Stimulated activated CD8-positive, alpha-beta memory T cell treated with anti-CD3 and anti-CD28 coated beads, Interleukin-7, amount 100 ng/mL, for 24 hours (primary cell): ENCODE results near the gene USP27X.

Experiments
- DNase-seq: peaks from one replicate; pipeline ENCODE4 v3.0.0-alpha.2; 2020; ENCODE audit warnings: low read depth

USP27X gene

DNA sequence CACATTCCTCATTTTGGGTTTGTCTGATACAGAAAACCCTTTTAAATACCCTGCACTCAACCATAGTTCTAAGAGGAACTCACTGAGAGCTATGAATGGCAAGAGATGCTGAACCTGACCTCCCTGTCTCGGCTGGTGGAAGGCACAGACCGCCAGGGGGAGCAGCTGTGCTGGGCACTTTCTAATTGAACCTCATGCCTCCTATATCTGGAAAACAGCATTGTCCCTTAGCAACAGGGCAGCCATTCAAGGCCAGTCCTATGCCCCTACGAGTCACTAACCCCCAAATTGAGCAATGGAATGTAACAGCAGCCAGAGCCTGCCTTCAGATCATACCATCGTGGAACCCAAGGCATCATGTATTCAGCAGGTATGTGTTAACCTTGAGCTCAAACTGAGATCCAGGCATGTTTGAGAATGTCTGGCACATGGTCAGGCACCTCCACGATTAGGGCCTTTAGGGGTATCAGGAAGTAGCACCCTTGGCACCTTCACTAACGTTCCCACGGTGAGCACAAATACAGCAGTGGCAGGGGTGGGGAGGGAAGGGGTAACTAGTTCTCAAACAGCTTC, 5.1 kb downstream of the USP27X start:
- DNase-seq, result peak; percentile 15

DNA sequence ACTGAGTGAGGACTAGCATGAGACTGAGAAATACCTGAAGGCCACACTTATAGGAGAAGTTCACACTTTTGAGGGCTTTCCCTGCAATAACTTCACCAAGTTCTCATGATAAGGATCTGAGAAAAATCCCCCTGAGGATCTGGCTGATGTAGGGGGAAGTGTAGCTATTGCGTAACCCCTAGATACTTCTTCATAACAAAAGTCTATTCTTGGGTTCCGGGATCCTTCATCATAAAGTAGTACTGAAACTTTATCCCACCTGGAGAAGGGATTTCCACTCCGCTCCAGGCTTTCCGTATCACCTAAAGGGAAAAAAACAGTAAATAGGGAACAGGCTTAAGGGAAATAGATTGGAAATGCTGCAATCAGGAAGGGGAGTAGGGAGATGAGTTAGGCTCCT, 13.3 kb downstream of the USP27X start:
- DNase-seq, result no peak

DNA sequence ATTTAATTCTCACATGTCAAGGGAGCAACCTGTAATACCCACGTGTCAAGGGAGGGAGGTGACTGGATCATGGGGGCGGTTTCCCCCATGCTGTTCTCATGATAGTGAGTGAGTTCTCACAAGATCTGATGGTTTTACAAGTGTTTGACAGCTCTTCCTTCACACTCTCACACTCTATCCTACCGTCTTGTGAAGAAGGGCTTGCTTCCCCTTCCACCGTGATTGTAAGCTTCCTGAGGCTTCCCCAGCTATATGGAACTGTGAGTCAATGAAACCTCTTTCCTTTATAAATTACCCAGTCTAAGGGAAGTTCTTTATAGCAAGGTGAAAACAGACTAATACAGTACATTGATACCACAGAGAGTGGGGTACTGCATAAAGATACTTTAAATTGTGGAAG, 17.7 kb downstream of the USP27X start:
- no peak for DNase-seq

DNA sequence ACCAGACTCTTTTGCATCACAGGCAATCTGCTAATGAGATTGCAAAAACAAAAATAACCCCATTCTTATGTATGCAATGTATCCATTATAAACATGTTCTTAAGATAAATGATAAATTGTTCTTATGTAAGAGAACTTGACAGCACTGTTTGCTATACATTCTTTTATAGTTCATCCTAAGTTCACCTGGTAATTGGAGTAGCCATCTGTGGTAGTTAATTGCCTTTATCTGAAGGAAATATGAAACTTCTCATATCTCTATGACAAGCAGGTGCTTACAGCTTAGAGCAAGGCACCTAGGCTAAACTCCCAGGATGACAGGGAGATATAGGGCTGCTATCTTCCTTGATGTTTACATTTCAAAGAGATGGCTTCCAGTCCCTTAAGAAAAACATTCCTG, 21.8 kb downstream of the USP27X start:
- no peak for DNase-seq

DNA sequence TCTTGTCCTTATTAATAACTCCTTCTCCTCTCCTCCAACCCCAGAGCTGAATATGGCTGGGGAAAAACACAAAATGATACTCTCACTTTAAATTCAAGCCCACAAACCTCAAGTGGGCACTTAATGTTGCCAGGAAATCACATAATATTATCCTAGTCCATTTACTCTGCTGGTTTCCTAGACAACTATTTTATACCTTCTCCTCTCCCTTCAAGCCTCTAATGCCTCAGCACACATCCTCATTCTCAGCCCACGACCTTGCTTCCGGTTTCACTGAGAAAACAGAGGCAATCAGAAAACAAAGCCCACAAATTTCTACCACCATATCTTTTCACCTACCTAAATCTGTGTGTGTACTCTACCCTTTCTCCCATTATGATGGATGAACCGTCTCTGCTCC, 31.1 kb downstream of the USP27X start:
- DNase-seq, result no peak

DNA sequence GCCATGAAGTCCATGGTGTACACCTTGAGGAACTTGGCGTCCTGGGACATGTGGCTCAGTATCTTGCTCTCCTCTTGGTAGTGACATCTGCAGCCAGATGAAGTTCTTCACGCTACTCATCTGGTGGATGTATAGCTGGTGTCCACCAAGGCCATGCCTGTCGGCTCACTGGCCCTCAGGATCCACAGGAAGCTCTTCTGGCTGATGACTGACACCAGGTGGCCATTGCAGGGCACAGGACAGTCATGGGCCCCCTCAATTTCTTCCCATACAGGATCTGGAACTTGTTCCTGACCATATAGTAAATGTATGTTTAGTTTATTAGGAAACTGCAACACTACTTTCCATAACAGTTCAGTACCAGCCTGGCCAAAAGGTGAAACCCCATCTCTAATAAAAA, 32.8 kb downstream of the USP27X start:
- no peak for DNase-seq

DNA sequence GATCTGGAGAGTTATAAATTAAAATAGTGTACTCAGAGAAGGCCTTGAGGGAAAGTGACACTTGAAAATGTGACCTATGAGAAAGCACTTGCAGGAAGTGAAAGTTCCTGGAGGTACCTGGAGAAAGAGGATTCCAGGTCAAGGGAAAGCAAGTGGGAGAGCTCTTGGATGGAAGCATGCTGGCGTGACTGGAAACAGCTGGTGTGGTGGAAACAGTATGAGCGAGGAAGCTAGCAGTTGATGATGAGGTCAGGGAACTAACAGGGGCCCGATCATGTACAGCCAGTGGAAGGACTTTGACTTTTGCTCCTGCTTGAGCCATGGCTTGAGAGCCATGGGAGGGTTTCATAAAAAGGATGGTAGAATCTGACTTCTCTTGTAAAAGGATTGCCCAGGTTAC, 33.6 kb downstream of the USP27X start:
- DNase-seq, result no peak

DNA sequence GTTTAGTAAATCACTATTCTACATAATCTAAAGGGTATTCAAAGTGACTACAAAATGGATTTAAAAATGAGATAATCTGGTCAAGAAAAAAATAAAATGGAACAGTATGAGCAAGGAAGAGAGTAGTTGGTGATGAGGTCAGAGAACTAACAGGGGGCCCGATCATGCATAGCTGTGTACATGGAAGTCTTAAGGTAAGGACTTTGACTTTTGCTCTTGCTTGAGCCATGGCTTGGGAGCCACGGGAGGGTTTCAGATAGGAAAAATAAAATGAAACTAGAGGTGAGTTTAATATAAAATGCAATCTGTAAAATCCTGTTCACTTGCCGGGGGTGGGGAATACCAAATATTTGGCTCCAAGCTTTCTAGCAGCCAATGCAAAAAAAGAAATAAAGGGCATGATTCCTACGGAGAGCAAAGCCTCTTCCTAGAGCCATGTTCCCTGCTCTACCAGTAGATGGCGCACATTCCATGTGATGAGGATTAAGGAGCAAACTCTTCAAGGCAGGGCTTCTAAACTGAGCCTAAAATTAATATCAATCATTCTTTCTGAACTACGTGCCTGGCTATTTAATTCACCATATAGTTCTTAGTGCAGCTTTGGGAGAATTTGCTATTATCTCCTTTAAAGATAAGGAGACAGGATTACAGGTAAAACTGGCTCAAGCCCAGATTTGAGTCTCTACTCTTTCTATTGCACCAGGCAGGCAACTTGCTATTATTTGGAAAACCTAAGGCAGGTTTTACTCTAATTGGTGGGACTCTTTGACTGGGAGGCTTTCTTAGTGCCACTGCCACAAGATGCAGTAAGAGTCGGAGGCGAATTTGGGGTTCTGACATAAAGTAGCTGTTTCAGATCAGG, 36.3 kb downstream of the USP27X start:
- DNase-seq, result no peak

DNA sequence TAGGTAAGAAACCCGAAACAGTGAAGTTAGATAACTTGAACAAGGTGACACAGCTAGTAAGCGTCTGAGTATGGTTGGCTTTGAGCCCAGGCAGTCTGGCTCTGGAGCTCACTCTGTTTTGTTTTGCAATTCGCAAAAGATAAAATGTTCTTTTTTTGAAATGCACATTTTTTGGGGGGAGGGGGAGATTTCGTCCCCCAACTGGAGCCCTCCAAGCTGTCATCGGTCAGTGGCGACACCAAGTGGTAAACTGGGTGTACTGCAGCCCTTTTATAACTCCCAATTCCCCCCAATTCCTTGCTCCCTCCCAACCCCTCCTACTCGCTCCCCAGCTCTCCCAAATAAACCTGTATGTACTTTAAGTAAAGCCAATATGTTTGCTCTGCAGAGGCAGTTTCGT, 40.3 kb downstream of the USP27X start:
- DNase-seq, result no peak

DNA sequence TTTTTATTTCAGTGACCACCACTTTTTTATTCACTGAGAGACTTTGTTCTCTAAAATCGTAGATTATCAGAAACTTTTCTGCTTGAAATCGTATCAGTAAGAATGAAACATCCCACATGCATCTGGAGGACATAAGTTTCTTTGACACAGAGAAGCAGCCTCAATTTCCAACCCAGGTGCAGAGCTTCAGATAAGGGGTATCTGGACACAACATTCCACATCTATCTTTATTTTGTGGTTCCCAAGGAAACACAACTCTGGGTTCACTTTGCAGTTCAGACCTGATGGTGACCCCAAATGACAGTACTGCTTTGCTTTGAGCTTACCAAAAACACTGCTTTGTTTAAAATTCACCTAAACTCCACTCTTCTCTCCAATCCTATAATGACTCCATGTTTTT, 41.8 kb downstream of the USP27X start:
- DNase-seq, result no peak

DNA sequence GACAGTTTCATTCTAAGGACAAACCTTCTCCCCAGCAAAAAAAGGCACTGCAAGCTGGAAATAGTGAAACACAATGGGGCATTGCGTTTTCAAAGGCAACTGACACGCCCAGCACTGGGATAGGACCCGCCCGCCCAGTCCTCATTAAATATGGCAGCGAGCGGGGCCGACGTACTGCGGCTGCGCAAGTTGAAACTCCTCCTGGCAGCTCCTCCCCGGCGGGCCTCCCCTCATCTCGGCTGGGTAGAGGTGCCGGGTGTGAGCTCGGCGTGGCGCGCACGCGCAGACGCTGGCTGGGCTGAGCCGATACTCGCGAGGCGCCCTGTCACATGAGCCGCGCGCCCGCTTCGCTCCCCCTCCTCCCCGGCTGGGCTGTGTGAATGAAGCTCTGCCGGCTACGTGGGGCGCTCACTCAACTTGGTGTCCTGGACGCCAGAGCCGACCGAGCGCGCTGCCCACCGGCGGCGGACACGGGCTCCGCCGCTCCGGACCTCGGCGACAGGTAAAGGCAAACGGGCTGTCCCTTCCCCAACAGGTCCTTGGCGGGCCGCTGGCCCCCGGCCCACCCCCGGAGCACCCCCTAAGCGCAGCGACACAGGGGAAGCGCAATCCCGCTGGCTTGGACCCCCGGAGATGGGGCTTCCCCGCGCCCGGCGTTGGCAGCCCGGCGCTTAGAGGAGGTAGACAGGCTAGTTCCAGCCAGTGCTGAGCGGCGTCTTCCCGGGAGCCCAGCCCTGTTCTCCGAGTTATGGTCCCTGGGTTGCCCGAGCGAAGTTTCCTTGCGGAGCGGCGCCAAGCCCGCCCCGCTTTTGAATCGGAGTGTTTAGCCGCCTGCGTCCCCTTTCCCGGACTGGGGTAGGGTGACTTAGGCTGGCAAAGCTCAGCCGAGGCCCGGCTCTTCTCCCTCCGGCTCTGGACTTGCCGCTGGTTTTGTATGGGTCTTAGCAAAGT, 43.3 kb downstream of the USP27X start, which contains the start of gene CLCN5:
CLCN5 (plus strand) TSS at position 306 of the 951 bp plus-strand sequence. CDS start 2,703 bp downstream, outside the sequence.
- DNase-seq, result peak; percentile 79

DNA sequence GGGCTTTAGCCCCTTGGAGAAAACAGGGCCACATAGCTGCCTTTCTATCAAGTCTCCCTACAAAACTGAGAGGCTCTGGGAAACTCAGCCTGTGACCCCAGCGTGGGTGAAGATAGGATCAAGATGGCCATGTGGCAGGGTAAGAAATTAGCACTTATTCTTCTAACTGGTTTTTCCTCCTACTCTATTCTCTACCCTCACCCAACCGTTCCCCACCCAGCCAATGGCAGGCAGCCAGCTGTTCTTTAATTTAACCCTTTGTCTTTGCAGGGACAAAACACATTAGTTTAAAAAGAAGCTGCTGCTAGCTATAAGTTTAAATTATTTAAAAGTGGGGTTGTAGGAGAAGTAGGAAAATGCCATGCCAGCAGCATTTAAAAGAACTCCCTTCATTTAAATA, 45.9 kb downstream of the USP27X start:
- DNase-seq, result no peak

DNA sequence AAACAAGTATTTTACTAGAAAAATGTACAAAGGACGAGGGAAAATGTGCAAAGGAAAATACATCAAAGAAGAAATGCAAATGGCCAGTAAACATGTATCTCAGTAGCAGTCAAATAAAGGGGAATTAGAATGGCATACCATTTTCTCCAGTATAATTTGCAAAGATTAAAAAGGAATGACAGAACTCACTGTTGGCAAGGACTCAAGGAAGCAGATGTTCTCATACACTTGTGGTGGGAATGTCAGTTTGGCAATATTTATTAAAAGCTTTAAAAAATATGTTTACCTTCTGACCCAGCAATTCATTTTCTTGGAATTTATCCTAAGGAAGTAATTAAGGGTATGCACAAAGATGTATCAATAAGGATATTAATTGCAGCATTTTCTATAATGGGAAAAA, 50.8 kb downstream of the USP27X start:
- no peak for DNase-seq
